PC-9 (cell line): Measurements from ENCODE around the gene FAM3C.

ENCODE experiments used
- CTCF ChIP-seq: fragments of 200-600 bp; sonication (generic); conservative IDR thresholded peaks from 2 replicates; pipeline ENCODE4 v1.6.1; 2017; ENCODE audit warnings: mixed run types, antibody characterized with exemption, mild to moderate bottlenecking, moderate library complexity
- EZH2 ChIP-seq: fragments of 200-600 bp; sonication (generic); IDR thresholded peaks from 2 replicates; pipeline ENCODE4 v1.8.0; 2017; ENCODE audit warnings: antibody characterized with exemption, low read depth

- TF ChIP-seq EZH2 (no peak), CTCF (no peak)
These were observed 65.9 kb downstream of the FAM3C start for GRCh38 chr7:121330053-121330833.
